Measurements from ENCODE around the gene TNFRSF25.
"Not testable (repeated sequence)": the region's sequence is repeated elsewhere in the genome, so short reads cannot be mapped to it uniquely, and the experiment has no call there.

The TNFRSF25 gene

DNA sequence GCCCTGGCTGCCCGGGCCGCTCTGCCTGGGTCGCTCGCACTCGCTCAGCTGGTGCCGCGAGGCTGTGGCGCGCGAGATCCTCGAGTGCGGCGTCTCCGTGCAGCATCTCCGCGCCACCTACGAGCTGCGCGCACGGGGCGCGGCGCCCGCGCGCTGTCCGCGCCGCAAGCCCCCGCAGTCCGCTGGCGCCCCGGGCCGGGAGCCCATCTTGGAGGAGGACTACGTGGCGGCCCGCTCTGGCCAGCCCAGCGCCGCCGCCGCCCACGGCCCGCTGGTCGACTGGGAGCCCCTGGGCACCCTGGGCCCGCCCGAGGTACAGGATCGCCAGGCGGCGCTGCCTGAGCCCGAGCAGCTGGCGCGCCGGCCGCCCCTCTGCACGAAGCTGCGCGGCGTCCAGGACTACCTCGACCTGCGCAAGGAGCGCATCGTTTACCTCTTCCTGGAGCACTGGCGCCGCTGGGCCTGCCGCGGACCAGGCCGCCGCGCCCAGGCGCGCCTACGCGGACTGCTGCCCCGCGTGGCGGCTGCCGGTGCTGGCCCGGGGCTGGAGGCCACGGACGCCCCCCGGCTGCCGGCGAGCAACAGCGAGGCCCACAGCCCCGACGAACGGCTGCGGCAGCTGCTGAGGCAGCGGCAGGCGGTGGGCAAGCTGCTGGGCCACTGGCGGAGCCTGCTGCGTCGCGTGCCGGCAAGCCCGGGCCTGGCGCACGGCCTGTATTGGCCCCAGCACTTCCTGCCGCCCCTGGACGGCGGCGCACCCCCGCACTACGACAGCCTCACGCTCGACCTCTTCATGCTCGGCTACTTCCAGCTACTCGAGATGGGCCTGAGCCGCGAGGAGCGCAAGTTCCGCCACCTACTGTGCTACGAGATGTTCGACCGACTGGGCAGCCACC, 10.9 kb downstream of the TNFRSF25 start:
- FAIRE-seq (no peak), DNase-seq (ENCODE audit: insufficient read length, low spot score) (no peak)
- TF ChIP-seq CTCF (IDR thresholded peaks at IDR 0.05; ENCODE audit: insufficient read depth, missing control alignments), result no peak

DNA sequence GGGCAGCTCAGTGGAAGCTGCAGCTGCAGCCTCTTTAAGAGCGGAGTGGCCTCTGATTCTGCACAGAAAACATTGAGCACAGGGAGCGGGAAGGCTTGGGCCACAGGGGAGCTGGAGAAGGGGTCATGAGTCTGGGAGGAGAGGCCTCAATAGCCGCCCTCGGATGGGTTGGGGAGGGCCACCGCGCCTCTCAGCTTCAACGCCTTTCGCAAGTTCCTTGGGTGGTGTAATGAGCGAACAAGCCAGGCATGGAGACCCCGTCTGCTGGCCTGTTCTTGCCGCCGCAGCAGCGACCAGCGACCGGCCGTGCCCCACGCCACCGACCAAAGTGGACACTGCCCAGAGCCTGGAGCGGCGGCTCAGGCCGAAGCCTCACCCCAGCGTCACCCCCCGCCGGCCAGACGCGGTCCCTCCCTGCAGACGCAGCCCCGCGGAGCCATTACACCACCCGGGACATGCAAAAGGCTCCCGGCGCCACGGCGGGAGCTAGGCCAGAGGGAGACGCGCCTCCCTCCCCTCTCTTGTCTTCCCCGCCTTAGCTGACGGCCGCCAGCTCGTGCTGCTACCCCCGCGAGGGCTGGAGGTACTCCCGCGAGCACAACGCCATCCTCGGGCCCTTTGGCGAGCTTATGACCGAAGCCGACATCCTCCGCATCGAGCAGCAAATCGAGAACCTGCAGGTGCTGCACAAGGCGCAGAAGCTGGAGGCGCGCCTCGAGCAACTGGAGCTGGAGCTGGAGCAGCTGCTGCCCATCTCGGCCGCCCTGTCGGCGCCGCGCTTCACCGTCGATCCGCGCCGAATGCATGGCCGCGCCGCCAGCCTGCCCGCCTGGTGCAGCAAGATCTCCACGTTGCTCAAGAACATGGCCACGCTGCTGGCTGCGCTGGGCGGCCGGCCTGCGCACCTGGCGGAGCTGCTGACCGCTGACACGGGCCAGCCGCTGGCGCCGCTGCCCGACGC, 11.8 kb downstream of the TNFRSF25 start:
- FAIRE-seq; DNase-seq (ENCODE audit: insufficient read length, low spot score): not testable (repeated sequence)

DNA sequence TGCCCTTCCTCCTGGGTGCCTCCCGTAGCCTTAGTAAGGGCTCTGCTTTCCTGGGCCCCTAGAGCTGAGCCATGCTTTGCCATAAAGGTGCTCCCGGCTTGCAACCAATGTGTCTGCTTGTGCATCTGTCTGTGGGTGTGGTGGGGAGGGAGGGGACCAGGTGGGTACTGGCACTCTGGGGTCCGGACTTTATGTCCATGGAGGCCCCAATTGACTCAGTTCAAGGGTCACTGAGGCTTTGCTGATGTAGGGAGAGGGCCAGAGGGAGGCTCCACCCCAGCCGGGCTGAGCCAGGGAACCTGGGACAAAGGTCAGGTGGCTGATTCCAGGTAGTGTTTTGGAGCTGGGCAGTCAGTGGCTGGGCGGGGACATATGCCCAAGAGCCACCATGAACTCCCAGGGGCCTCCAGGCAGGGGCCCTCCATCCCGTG, 15.0 kb downstream of the TNFRSF25 start:
- no peak for TF ChIP-seq CTCF (IDR thresholded peaks at IDR 0.05; ENCODE audit: insufficient read depth, missing control alignments)
- DNase-seq (ENCODE audit: insufficient read length, low spot score), result no peak
- no peak for FAIRE-seq

- not testable (repeated sequence) for FAIRE-seq; DNase-seq (ENCODE audit: insufficient read length, low spot score)
These were observed 15.5 kb downstream of the TNFRSF25 start for GRCh38 chr1:6450486-6450885.

DNA sequence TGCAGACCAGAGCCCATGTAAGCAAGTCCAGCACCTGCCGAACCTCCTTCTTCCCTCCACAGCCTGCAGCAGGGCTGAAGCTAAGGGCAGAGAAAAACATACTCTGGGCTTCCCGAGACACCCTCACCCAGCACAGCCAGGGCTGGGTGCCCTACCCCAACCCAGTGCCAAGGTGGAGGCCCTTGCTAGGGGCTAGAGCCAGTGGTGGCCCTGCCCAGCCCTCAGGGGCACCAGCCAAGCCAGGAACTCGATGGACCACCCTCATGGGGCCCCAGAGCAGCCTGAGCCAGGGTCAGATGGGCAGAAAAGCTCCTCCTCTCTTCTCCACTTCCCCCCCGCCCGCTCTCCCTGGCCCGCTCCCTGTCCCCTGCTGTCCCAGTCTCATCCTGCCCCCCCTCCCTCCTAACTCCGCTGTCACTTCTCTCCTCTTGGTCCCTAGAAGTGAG, 15.9 kb downstream of the TNFRSF25 start:
- DNase-seq (ENCODE audit: insufficient read length, low spot score) (no peak), FAIRE-seq (no peak)
- no peak for TF ChIP-seq CTCF (IDR thresholded peaks at IDR 0.05; ENCODE audit: insufficient read depth, missing control alignments)

DNA sequence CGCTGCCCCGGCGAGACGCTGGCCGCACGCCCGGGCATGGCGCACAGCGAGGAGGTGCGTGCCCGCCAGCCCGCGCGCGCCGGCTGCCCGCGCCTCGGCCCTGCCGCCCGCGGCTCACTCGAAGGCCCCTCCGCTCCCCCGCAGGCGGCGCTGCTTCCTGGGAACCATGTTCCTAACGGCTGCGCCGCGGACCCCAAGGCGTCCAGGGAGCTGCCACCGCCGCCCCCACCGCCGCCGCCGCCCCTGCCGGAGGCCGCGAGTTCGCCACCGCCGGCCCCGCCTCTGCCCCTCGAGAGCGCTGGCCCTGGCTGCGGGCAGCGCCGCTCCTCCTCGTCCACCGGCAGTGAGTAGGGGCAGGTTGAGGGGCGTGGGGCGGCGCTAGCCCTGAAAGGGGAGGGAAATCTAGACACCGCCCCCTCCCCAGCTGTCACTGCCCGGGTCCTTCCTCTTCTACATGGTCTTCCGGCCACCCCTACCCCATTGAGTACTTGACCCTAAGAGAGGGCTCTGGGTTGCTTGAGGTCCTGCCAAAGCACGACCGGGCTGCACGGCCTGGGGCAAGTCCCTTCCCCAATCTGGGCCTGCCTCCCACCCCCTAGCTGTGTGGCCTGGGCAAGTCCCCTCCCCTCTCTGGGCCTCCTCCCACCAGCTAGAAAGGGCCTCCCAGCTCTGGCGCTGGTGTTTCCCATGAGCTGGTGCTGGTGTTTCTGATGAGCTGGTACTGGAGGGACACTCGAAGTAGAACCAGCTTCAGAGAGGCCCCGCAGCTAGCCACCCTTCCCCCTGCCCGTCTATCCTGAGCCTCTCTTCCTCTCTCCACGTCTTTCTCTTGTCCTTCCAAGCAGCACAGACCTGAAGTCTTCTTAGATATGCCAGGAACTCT, 17.0 kb downstream of the TNFRSF25 start:
- no peak for TF ChIP-seq CTCF (IDR thresholded peaks at IDR 0.05; ENCODE audit: insufficient read depth, missing control alignments)
- FAIRE-seq (no peak), DNase-seq (ENCODE audit: insufficient read length, low spot score) (no peak)

- DNase-seq (ENCODE audit: insufficient read length, low spot score), result no peak
- FAIRE-seq, result no peak
- no peak for TF ChIP-seq CTCF (IDR thresholded peaks at IDR 0.05; ENCODE audit: insufficient read depth, missing control alignments)
These were observed 17.9 kb downstream of the TNFRSF25 start for GRCh38 chr1:6447818-6448748.
